AG09309 (cell line): ENCODE data around the gene ZNF780A.
"Not testable (repeated sequence)": the region's sequence is repeated elsewhere in the genome, so short reads cannot be mapped to it uniquely, and the experiment has no call there.

ENCODE experiments used
- DNase-seq: peaks from one replicate; pipeline ENCODE4 v3.0.0-alpha.2; 2010; ENCODE audit warnings: low read depth
- H3K4me3 ChIP-seq: 2 replicates; pipeline ENCODE4 v1.5.1; 2011; ENCODE audit warnings: mild to moderate bottlenecking, low read depth, low read length, moderate library complexity; ENCODE audit not compliant: control insufficient read depth
- CTCF ChIP-seq: IDR thresholded peaks from 2 replicates; pipeline ENCODE4 v1.5.1; 2011; ENCODE audit warnings: mild to moderate bottlenecking, low read depth, low read length, inconsistent platforms; ENCODE audit not compliant: insufficient read depth, control insufficient read depth; ENCODE audit errors: missing control alignments

Gene ZNF780A

GRCh38 chr19:40129425-40129824 is 38.7 kb upstream of the ZNF780A start:
- no peak overlapping the region for H3K4me3 ChIP-seq
- DNase-seq: no peak
- TF ChIP-seq CTCF: no peak

DNA sequence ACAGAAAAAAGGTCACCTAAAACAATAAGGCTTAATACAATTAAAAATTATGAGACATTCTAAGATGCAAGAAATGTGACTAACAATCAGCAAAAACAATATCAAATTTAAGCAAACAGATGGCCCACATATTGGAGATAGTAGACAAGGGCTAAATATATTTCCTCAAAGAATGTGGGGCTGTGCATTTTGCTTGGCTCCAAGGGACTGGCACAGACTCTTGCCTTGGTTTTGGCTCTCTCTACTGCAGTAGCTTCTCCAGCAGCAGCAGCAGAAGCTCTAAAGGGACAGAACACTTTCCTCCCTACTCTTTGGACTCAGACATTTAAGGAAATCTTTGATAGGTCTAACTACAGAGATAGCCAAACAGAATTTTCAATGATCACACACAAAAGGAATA is 38.2 kb upstream of the ZNF780A start:
- DNase-seq: no peak
- H3K4me3 ChIP-seq: no peak overlapping the region
- no peak for TF ChIP-seq CTCF

GRCh38 chr19:40119380-40119779 is 28.6 kb upstream of the ZNF780A start:
- DNase-seq: no peak
- TF ChIP-seq CTCF: no peak
- no peak overlapping the region for H3K4me3 ChIP-seq

GRCh38 chr19:40118638-40119037 is 27.9 kb upstream of the ZNF780A start:
- DNase-seq, H3K4me3 ChIP-seq: not testable (repeated sequence)

GRCh38 chr19:40116075-40116474 is 25.3 kb upstream of the ZNF780A start:
- TF ChIP-seq CTCF: no peak
- H3K4me3 ChIP-seq: no peak overlapping the region
- no peak for DNase-seq

GRCh38 chr19:40114119-40114518 is 23.4 kb upstream of the ZNF780A start:
- DNase-seq, H3K4me3 ChIP-seq: not testable (repeated sequence)

GRCh38 chr19:40112271-40112670 is 21.5 kb upstream of the ZNF780A start:
- H3K4me3 ChIP-seq, DNase-seq: not testable (repeated sequence)

GRCh38 chr19:40110570-40110969 is 19.8 kb upstream of the ZNF780A start:
- H3K4me3 ChIP-seq: no peak overlapping the region
- TF ChIP-seq CTCF: no peak
- no peak for DNase-seq
